K562 (cell line): ENCODE data around the gene LY6G6C. TPM values are rescaled to one million over a fixed set of nuclear protein-coding genes. Genes with fewer than 3 reads are reported as not detected.

Experiments
- ATAC-seq: fragments of 200-7000 bp; cut with Tn5 transposase; 3 replicates; pipeline ENCODE4 v1.9.1; 2020; ENCODE audit warnings: moderate library complexity
- BruUV-seq: library from RNA; stranded (reverse); fragments of 400-500 nt; replicated peaks from 2 replicates; lab custom pipeline; 2021; lab: Mats Ljungman, UMichigan
- CTCF ChIA-PET: fragments of 300-600 bp; formaldehyde crosslinking; extraction: SDS; loops from one replicate; lab custom pipeline; 2021; ENCODE audit warnings: low intra/inter-chr PET ratio; lab: Yijun Ruan, JAX
- POLR2A ChIA-PET: fragments of 300-600, 350-650 bp; sonication (Branson Sonifier 250); formaldehyde crosslinking; extraction: SDS; loops from one replicate; lab custom pipeline; 2021; ENCODE audit warnings: antibody characterized with exemption, inconsistent platforms; lab: Yijun Ruan, JAX
- DNase-seq, 4 experiments: peaks; one replicate each; pipeline versions ENCODE4 v3.0.0 to v3.0.0-alpha.2; 2011 to 2018; ENCODE audit warnings: low spot score in 3 of 4, mixed read lengths in 3 of 4; ENCODE audit errors: extremely low read depth in 1 of 4
- FAIRE-seq: peaks from 2 replicates; lab custom pipeline; 2011; peaks lifted over from hg19 to GRCh38; lab: Jason Lieb, UNC
- H2AFZ ChIP-seq: 2 replicates; pipeline ENCODE4 v1.6.0; 2011; ENCODE audit warnings: low read depth, low read length, control low read depth, inconsistent platforms
- H3K27ac ChIP-seq: fragments of 200-600 bp; 3 replicates; pipeline ENCODE4 v1.8.0; 2011; ENCODE audit warnings: low read depth, mild to moderate bottlenecking, control low read depth, inconsistent platforms, low read length, moderate library complexity, mixed read lengths; ENCODE audit errors: extremely low read depth
- H3K27me3 ChIP-seq, 2 experiments: fragments of 300-600 bp in 1 of 2; 2 replicates in 1 of 2; 3 replicates in 1 of 2; pipeline versions ENCODE4 v1.6.0 to v1.8.0; 2011; ENCODE audit warnings: inconsistent platforms in 2 of 2, low read length in 2 of 2, mild to moderate bottlenecking in 1 of 2, mixed read lengths in 1 of 2, moderate library complexity in 1 of 2; ENCODE audit not compliant: control insufficient read depth in 2 of 2, insufficient read depth in 2 of 2
- H3K36me3 ChIP-seq: fragments of 300-600 bp; 3 replicates; pipeline ENCODE4 v1.8.0; 2011; ENCODE audit warnings: mild to moderate bottlenecking, low read length, inconsistent platforms; ENCODE audit not compliant: control insufficient read depth, insufficient read depth
- H3K4me1 ChIP-seq, 2 experiments: fragments of 200-600 bp in 1 of 2; replicated peaks in 1 of 2; 2 replicates in 1 of 2; 3 replicates in 1 of 2; pipeline versions ENCODE4 v1.5.1 to v1.8.0; 2011; ENCODE audit warnings: inconsistent platforms in 2 of 2, low read length in 2 of 2, mild to moderate bottlenecking in 1 of 2, mixed read lengths in 1 of 2, moderate library complexity in 1 of 2; ENCODE audit not compliant: control insufficient read depth in 2 of 2, insufficient read depth in 2 of 2
- H3K4me2 ChIP-seq: 2 replicates; pipeline ENCODE4 v1.6.1; 2011; ENCODE audit warnings: low read length, control low read depth, inconsistent platforms, mixed read lengths; ENCODE audit not compliant: insufficient read depth
- H3K4me3 ChIP-seq: fragments of 200-600 bp; sonication (generic), shearing (Covaris generic); 2 replicates; pipeline ENCODE4 v1.5.1; 2016; ENCODE audit warnings: control low read depth, inconsistent platforms
- H3K79me2 ChIP-seq: fragments of 200-600 bp; 3 replicates; pipeline ENCODE4 v1.8.0; 2011; ENCODE audit warnings: low read length, inconsistent platforms; ENCODE audit not compliant: control insufficient read depth, insufficient read depth
- H3K9ac ChIP-seq, 2 experiments: 2 replicates each; pipeline versions ENCODE4 v1.6.0 to v1.6.1; 2011; ENCODE audit warnings: low read depth in 2 of 2, low read length in 2 of 2, control low read depth in 1 of 2, inconsistent platforms in 1 of 2, mild to moderate bottlenecking in 1 of 2, mixed read lengths in 1 of 2; ENCODE audit not compliant: insufficient read depth in 1 of 2
- H3K9me1 ChIP-seq: one replicate; pipeline ENCODE4 v1.6.0; 2011; ENCODE audit warnings: inconsistent platforms, mild to moderate bottlenecking, low read length, moderate library complexity; ENCODE audit not compliant: control insufficient read depth, insufficient read depth
- H3K9me3 ChIP-seq: replicated peaks from 2 replicates; pipeline ENCODE4 v1.5.1; 2011; ENCODE audit warnings: low read depth, low read length, inconsistent platforms; ENCODE audit not compliant: control insufficient read depth, insufficient read depth
- H4K20me1 ChIP-seq: replicated peaks from 2 replicates; pipeline ENCODE4 v1.6.1; 2011; ENCODE audit warnings: low read length, inconsistent platforms, mixed read lengths; ENCODE audit not compliant: control insufficient read depth, insufficient read depth
- ESRRA ChIP-seq: fragments of 450-650 bp; IDR thresholded peaks from 2 replicates; pipeline ENCODE4 v1.6.1; 2014; ENCODE audit warnings: low read depth, mild to moderate bottlenecking, moderate library complexity, borderline replicate concordance
- HES1 ChIP-seq: fragments of 450-650 bp; IDR thresholded peaks from 2 replicates; pipeline ENCODE4 v1.6.1; 2016; ENCODE audit warnings: low read depth, mild to moderate bottlenecking, moderate library complexity
- ZNF384 ChIP-seq: IDR thresholded peaks from 2 replicates; pipeline ENCODE4 v1.6.1; 2012; ENCODE audit warnings: low read depth, low read length, improper control_type of control experiment
- ZNF407 ChIP-seq: fragments of 450-650 bp; IDR thresholded peaks from 2 replicates; pipeline ENCODE4 v1.6.1; 2016; ENCODE audit warnings: low read depth
- WGBS: fragments of 100-300 bp; shearing (Covaris generic); methylation state at CpG from one replicate; pipeline ENCODE4 v1.1.6; 2016; ENCODE audit warnings: low coverage, mixed read lengths; ENCODE audit not compliant: insufficient coverage; ENCODE audit errors: missing lambda C conversion rate; 5-methylcytosine and 5-hydroxymethylcytosine counted together
- in situ Hi-C: fragments of 300-500 bp; cut with MboI; formaldehyde crosslinking; loops from 4 replicates; pipeline ENCODE4 v1.15.0; 2018; ENCODE audit warnings: inconsistent platforms, mixed read lengths
- intact Hi-C: fragments of 100-400 bp; cut with micrococcal nuclease; formaldehyde crosslinking; loops from 2 replicates; pipeline ENCODE4 v1.14.2; 2022
- polyA plus RNA-seq, 8 experiments: library from polyadenylated mRNA; depleted of rRNA in 4 of 8; stranded (reverse) in 5 of 8; unstranded in 3 of 8; fragments of >200 nt; fragmentation: Nextera tagmentation in 2 of 8; fragmentation: Illumina TruSeq in 1 of 8; extraction: Ambion mirVana in 2 of 8; extraction: Trizol in 1 of 8; gene quantifications; 2 replicates each; pipeline versions ENCODE4 v1.2.1 to v1.2.3, GENCODE V29; 2011 to 2014; ENCODE audit warnings: inconsistent platforms in 1 of 8, missing spikeins in 1 of 8
- total RNA-seq, 7 experiments: library from RNA; depleted of rRNA in 6 of 7; stranded (reverse); fragments of >200 nt in 6 of 7; fragmentation: Illumina TruSeq in 2 of 7; extraction: Trizol in 2 of 7; gene quantifications; 2 replicates each; pipeline versions ENCODE4 v1.2.1 to v1.2.3, GENCODE V29; 2011 to 2021; ENCODE audit warnings: low replicate concordance in 1 of 7
- TF ChIP-seq, protein P1 (sequence below), 2 experiments: fragments of 200-800 bp in 1 of 2; sonication (Bioruptor generic) in 1 of 2; sonication (generic) in 1 of 2; formaldehyde crosslinking in 1 of 2; IDR thresholded peaks in 1 of 2; conservative IDR thresholded peaks in 1 of 2; 2 replicates each; pipeline versions ENCODE4 v1.5.0 to v1.6.1; 2016 to 2020; ENCODE audit warnings: missing compliant biosample characterization in 1 of 2, missing genetic modification characterization in 1 of 2, missing genetic modification reagents in 1 of 2

The LY6G6C gene
- total and polyA plus RNA-seq, 9 of the 15 experiments (the other 6 are each of a cell fraction or from before 2014, with no cell fraction given) = 0.06 to 0.20 TPM; not detected in 7

DNA sequence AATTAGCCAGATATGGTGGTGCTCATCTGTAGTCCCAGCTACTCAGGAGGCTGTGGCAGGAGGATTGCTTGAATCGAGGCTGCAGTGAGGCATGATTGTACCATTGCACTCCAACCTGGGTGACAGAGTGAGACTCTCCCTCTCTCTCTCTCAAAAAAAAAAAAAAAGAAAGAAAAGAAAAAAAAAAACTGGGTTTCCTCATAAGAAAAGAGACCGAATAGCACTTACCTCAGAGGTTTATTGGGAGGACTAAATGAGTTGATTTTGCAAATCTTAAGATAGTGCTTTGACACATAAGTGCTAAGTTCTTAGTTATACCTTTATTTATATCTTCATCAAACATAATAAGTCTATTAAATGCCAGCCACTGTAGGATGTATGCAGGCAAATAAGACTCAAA lies 49.3 kb upstream of the LY6G6C start:
- DNase-seq = no peak
- Histone ChIP-seq H3K9me3 (no peaks in the 10 kb centered on the region), H3K4me2 (no peak overlapping the region), H3K79me2 (no peaks in the 10 kb centered on the region), H3K4me1 (peaks cover 34 to 73% of the 10 kb centered on the region in 2 experiments), H3K27ac (peak overlapping the region; percentile 11; the same call in 1 of the 3 replicates), H4K20me1 (no peaks in the 10 kb centered on the region), H3K36me3 (no peaks in the 10 kb centered on the region), H2AFZ (0 out of 2 replicates have a peak overlapping the region, but pooled peaks have one; percentile 1), H3K27me3 (no peaks in the 10 kb centered on the region), H3K9ac (no peak overlapping the region), H3K9me1 (peaks cover 4% of the 10 kb centered on the region), H3K4me3 (no peak overlapping the region)
- TF ChIP-seq, protein P1, sequence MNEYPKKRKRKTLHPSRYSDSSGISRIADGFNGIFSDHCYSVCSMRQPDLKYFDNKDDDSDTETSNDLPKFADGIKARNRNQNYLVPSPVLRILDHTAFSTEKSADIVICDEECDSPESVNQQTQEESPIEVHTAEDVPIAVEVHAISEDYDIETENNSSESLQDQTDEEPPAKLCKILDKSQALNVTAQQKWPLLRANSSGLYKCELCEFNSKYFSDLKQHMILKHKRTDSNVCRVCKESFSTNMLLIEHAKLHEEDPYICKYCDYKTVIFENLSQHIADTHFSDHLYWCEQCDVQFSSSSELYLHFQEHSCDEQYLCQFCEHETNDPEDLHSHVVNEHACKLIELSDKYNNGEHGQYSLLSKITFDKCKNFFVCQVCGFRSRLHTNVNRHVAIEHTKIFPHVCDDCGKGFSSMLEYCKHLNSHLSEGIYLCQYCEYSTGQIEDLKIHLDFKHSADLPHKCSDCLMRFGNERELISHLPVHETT (CRISPR knock-in tag; conservative IDR thresholded peaks at IDR 0.05 in 1 of 2, IDR thresholded peaks at IDR 0.05 in 1 of 2) = no peak
- TF ChIP-seq ESRRA = no peak
- TF ChIP-seq HES1 = no peak
- peak; percentile 83; the same call in 1 of the 2 replicates for TF ChIP-seq ZNF384
- 0 out of 2 replicates have a peak, but pooled peaks have one; percentile 8 for TF ChIP-seq ZNF407
- no peak for FAIRE-seq
- intact Hi-C loops = loop anchor here (10.0 kb wide), 1 partner anchor 226 kb away; the partner anchor contains the start of genes ATP6V1G2, DDX39B and NFKBIL1
- ATAC-seq = no peak
- in situ Hi-C loops = no loop called here
- ChIA-PET CTCF (interaction anchor here (0.8 to 2.9 kb wide), 3 partner anchors 42 to 90 kb away, joined by 5 to 35 read pairs (median 18); partner anchors contain the start of genes DDAH2 and LY6G5C), POLR2A (interaction anchor here (0.5 to 5.9 kb wide), 19 partner anchors 10 to 185 kb away, joined by 3 to 75 read pairs (median 4); partner anchors contain the start of genes BAG6, HSPA1A, HSPA1B and HSPA1L)
- WGBS = 41% methylated on average over 2 of the region's 2 CpGs
- BruUV-seq = no TSS peak
